ENCODE data around the gene TMEM238L.
A peak's percentile ranks its signal among the peaks of the same experiment; 100 is the strongest.
"Not testable (repeated sequence)": the region's sequence is repeated elsewhere in the genome, so short reads cannot be mapped to it uniquely, and the experiment has no call there.

The TMEM238L gene

GRCh38 chr17:10803830-10804475 lies at the start of gene TMEM238L:
Gene TMEM238L (minus strand): TSS chr17:10804099. CDS start chr17:10803963, 136 bp downstream.
- DNase-seq, result no peak

- DNase-seq, result not testable (repeated sequence)
These were observed 42.7 kb upstream of the TMEM238L start for GRCh38 chr17:10846636-10847035.

- no peak for DNase-seq
These were observed 41.5 kb upstream of the TMEM238L start for GRCh38 chr17:10845388-10845751.

- peak; percentile 65 for DNase-seq
These were observed 40.9 kb upstream of the TMEM238L start for GRCh38 chr17:10844621-10845387.

DNA sequence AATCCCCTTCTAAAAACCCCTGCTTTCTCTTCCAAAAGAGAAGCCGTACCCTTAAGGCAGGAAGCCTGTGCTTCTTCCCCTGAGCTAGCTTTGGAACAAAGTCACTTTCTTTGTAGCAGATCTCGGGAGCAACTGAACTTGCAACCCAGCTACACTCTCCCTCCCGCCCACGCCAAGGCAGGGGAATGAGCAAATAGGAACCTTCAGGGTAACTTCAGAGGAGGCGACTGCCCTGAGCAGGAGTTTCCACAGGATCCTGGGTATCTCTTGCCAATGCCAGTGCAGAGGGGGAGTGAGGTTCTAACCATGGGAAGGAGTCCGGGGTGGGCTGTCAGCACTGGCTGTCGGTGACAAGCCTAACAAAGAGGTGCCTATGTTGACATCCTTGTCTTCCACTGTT lies 39.9 kb upstream of the TMEM238L start:
- no peak for DNase-seq

GRCh38 chr17:10842658-10843057 lies 38.8 kb upstream of the TMEM238L start:
- DNase-seq, result no peak

GRCh38 chr17:10838682-10839081 lies 34.8 kb upstream of the TMEM238L start:
- no peak for DNase-seq

GRCh38 chr17:10837921-10838320 lies 34.0 kb upstream of the TMEM238L start, which contains the start of gene PIRT:
Gene PIRT (minus strand): TSS chr17:10838087. CDS start chr17:10825645, 12,442 bp downstream.
- no peak for DNase-seq

- no peak for DNase-seq
These were observed 33.2 kb upstream of the TMEM238L start for GRCh38 chr17:10836966-10837590.

DNA sequence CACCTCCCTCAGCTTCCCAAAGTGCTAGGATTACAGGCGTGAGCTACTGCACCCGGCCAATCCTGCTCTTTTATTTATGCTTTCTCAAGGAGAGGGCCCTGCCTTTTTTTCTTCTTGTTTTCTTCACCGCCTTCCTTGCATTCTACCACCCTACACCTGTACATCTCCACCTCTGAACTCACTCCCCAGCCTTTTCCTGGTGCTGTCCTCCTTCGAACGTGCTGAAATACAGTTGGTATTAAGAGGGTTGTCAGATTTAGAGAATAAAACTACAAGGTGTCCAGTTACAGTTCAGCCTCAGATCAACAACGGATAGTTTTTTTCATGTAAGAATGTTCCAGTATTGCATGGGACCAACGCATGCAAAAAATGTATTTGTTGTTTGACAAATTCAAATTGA lies 32.2 kb upstream of the TMEM238L start:
- DNase-seq, result no peak

- no peak for DNase-seq
These were observed 27.8 kb upstream of the TMEM238L start for GRCh38 chr17:10831696-10832095.

GRCh38 chr17:10827898-10828552 lies 24.1 kb upstream of the TMEM238L start:
- DNase-seq, result no peak

DNA sequence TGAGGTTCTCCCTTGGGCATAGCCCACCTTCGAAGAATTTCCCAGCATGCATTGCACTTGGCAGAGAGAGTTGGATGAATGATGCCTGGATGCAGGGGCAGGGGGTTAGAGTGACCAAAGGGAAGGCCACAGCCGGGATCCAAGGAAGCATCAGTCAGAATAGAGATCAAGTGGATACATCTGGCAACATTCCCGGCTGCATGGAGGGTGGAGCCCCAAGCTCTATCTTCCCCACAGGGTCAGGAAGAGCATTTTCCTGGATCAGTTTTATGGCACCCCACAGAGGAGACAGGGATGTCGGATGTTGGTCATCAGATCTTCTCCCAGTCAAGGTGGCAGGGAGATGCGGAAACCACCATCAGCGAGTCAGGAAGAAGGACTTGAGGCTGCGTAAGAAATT lies 21.0 kb upstream of the TMEM238L start:
- no peak for DNase-seq

- no peak for DNase-seq
These were observed 17.9 kb upstream of the TMEM238L start for GRCh38 chr17:10821770-10822169.

- DNase-seq, result no peak
These were observed 17.2 kb upstream of the TMEM238L start for GRCh38 chr17:10821054-10821453.

DNA sequence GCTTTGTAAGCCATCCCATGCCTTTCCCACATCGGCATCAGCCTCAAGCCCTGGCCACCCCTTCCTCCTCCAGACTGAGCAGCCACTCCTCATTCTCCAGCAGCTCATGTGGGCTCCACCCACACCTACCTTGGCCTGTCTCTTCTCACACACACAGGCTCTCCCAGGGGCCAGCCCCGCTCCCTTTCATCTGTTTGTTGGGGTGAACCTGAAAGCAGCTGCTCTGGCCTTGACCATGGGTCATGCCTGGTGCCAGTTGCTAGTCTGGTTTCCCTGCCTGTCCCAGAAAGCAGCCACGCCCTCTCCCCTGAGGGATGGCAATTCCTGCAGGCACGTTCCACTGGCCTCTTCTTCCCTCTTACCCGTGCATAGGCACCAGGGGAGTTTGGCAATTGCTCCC lies 11.4 kb upstream of the TMEM238L start:
- DNase-seq, result no peak

GRCh38 chr17:10814075-10814474 lies 10.2 kb upstream of the TMEM238L start:
- no peak for DNase-seq

- no peak for DNase-seq
These were observed 8.8 kb upstream of the TMEM238L start for GRCh38 chr17:10812674-10813073.

DNA sequence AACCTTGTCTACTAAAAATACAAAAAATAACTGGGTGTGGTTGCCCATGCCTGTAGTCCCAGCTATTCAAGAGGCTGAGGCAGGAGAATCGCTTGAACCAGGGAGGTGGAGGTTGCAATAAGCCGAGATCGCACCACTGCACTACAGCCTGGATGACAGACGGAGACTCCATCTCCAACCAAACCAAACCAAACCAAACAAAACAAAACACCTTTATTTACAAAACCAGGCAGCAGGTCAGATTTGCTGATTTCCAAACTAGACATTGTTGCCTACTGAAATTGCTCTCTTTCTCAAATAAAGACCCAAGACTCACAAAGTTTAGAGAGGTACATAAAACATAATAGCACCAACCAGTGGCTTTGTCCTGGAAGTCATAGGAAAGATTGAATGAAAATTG lies 5.7 kb upstream of the TMEM238L start:
- no peak for DNase-seq

DNA sequence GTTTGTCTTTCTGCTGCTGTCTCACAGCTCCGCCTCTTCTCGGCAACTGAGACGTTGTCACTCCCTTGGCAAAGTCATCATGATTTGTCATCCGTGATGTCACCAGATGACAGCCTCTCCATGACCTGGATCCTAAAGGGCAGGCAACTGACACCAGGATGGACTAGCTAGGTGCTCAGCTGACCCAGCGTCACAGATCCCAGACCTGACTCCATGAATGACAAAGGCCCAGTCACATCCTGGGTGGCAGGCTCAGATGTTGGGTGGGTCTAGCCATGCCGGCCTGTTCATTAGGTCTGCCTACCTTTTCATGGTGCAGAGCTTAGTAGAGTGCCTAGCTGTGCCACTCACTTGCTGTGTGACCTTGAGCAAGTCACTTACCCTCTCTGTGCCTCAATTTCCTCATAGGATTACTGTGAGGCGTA lies 3.8 kb upstream of the TMEM238L start:
- DNase-seq, result no peak

- DNase-seq, result no peak
These were observed 2.8 kb upstream of the TMEM238L start for GRCh38 chr17:10806545-10807262.

- DNase-seq, result no peak
These were observed 2.0 kb upstream of the TMEM238L start for GRCh38 chr17:10805911-10806310.

- DNase-seq, result no peak
These were observed 647 bp upstream of the TMEM238L start for GRCh38 chr17:10804546-10804945.
